ENCODE measurements around the gene TMEFF1. TPM values are rescaled to one million over a fixed set of nuclear protein-coding genes. Genes with fewer than 3 reads are reported as not detected.

TMEFF1 gene
- total and polyA plus RNA-seq, 12 donors: 0.14 to 1.8 (median 0.24) TPM; not detected in 8

GRCh38 chr9:100466829-100467221 is 6.1 kb upstream of the TMEFF1 start:
- H3K4me3 ChIP-seq: no peak overlapping the region
- TF ChIP-seq CTCF (IDR thresholded peaks at IDR 0.05) (no peak), POLR2A (IDR thresholded peaks at IDR 0.05) (no peak)
- no peaks in the 10 kb centered on the region for H3K36me3 ChIP-seq (replicated peaks in 1 of 2)
- 83 to 90% (median 87%) methylated on average over 1 of the region's 1 CpG for WGBS, 4 donors
- intact Hi-C loops (cut with DNase I): no loop called here
- DNase-seq: no peak
- no peaks in the 10 kb centered on the region for H3K9me3 ChIP-seq (replicated peaks in 1 of 3)
- no peaks in the 10 kb centered on the region for H3K4me1 ChIP-seq (replicated peaks in 1 of 2)
- H3K27me3 ChIP-seq: no peaks in the 10 kb centered on the region
- no peak overlapping the region for H3K27ac ChIP-seq

GRCh38 chr9:100468041-100468440 is 4.9 kb upstream of the TMEFF1 start:
- H3K4me1 ChIP-seq (replicated peaks in 1 of 2): no peaks in the 10 kb centered on the region
- 92 to 99% (median 96%) methylated on average over 4 to 6 of the region's 6 CpGs for WGBS, 4 donors
- H3K36me3 ChIP-seq (replicated peaks in 1 of 2): no peaks in the 10 kb centered on the region
- intact Hi-C loops (cut with DNase I): no loop called here
- H3K9me3 ChIP-seq (replicated peaks in 1 of 3): no peaks in the 10 kb centered on the region
- TF ChIP-seq CTCF (IDR thresholded peaks at IDR 0.05): no peak
- TF ChIP-seq POLR2A (IDR thresholded peaks at IDR 0.05): no peak
- no peaks in the 10 kb centered on the region for H3K27me3 ChIP-seq
- no peak overlapping the region for H3K4me3 ChIP-seq
- no peak for DNase-seq
- no peak overlapping the region for H3K27ac ChIP-seq

GRCh38 chr9:100472268-100472667 is 681 bp upstream of the TMEFF1 start:
- Histone ChIP-seq H3K9me3 (replicated peaks in 1 of 3) (no peaks in the 10 kb centered on the region), H3K27me3 (no peaks in the 10 kb centered on the region), H3K27ac (no peak overlapping the region), H3K4me1 (replicated peaks in 1 of 2) (peaks cover 0 to 5% of the 10 kb centered on the region in 2 donors), H3K4me3 (no peak overlapping the region), H3K36me3 (replicated peaks in 1 of 2) (no peaks in the 10 kb centered on the region)
- TF ChIP-seq CTCF (IDR thresholded peaks at IDR 0.05): no peak
- TF ChIP-seq POLR2A (IDR thresholded peaks at IDR 0.05): no peak
- no peak for DNase-seq
- whole genome bisulfite sequencing, 4 donors: 80 to 87% (median 83%) methylated on average over 3 of the region's 3 CpGs
- intact Hi-C loops (cut with DNase I): no loop called here

GRCh38 chr9:100473276-100474081 is 530 bp downstream of the TMEFF1 start:
- Histone ChIP-seq H3K4me1 (replicated peaks in 1 of 2) (peaks cover 0 to 5% of the 10 kb centered on the region in 2 donors), H3K4me3 (peak overlapping the region in 2 of 4 donors; percentile 37 to 61), H3K36me3 (replicated peaks in 1 of 2) (no peaks in the 10 kb centered on the region), H3K9me3 (replicated peaks in 1 of 3) (no peaks in the 10 kb centered on the region), H3K27me3 (no peaks in the 10 kb centered on the region), H3K27ac (no peak overlapping the region)
- TF ChIP-seq POLR2A (IDR thresholded peaks at IDR 0.05) (no peak), CTCF (IDR thresholded peaks at IDR 0.05) (no peak)
- intact Hi-C loops (cut with DNase I): no loop called here
- DNase-seq: peak in 6 of 7 donors; percentile 13 to 27 (median 22)
- 0 to 3% (median 1%) methylated on average over 13 to 107 of the region's 108 CpGs; no CpG with 5 or more reads in 1 of the 4 donors for WGBS, 4 donors
